Spleen (tissue), 11 donors: ENCODE results near the gene CPT1A. TPM values are rescaled to one million over a fixed set of nuclear protein-coding genes. Genes with fewer than 3 reads are reported as not detected.

Source experiments
- DNase-seq: peaks from one replicate; pipeline ENCODE4 v3.0.0-alpha.2; 2020
- H3K27ac ChIP-seq, 8 donors: fragments of 200-600 bp; sonication (generic) in 7 of 8; 1 replicate in 4 of 8; 2 replicates in 4 of 8; pipeline versions ENCODE4 v1.5.0 to v1.8.0; 2016 to 2021; ENCODE audit warnings: inconsistent platforms in 4 of 8, mild to moderate bottlenecking in 4 of 8, moderate library complexity in 1 of 8
- H3K27me3 ChIP-seq, 7 donors: fragments of 200-600 bp; sonication (generic) in 6 of 7; replicated peaks in 1 of 7; 1 replicate in 4 of 7; 2 replicates in 3 of 7; pipeline versions ENCODE4 v1.5.0 to v1.8.0; 2016 to 2021; ENCODE audit warnings: inconsistent platforms in 3 of 7, mild to moderate bottlenecking in 1 of 7
- H3K36me3 ChIP-seq, 6 donors: fragments of 200-600 bp; sonication (generic) in 5 of 6; 1 replicate in 4 of 6; 2 replicates in 2 of 6; pipeline versions ENCODE4 v1.5.0 to v1.8.0; 2016 to 2021; ENCODE audit warnings: inconsistent platforms in 2 of 6
- H3K4me1 ChIP-seq, 6 donors: fragments of 200-600 bp; sonication (generic) in 5 of 6; 1 replicate in 3 of 6; 2 replicates in 3 of 6; pipeline versions ENCODE4 v1.5.0 to v1.8.0; 2016 to 2021; ENCODE audit warnings: inconsistent platforms in 3 of 6
- H3K4me3 ChIP-seq, 8 donors: fragments of 200-600 bp; sonication (generic) in 7 of 8; 1 replicate in 4 of 8; 2 replicates in 4 of 8; pipeline versions ENCODE4 v1.5.0 to v1.8.0; 2016 to 2021; ENCODE audit warnings: inconsistent platforms in 4 of 8, mild to moderate bottlenecking in 4 of 8, moderate library complexity in 2 of 8
- H3K9me3 ChIP-seq, 8 donors: fragments of 200-600 bp; sonication (generic) in 7 of 8; 1 replicate in 4 of 8; 2 replicates in 4 of 8; pipeline versions ENCODE4 v1.5.0 to v1.8.0; 2016 to 2021; ENCODE audit warnings: inconsistent platforms in 4 of 8
- CTCF ChIP-seq, 11 experiments: fragments of 200-600 bp in 7 of 11; fragments of 450-650 bp in 4 of 11; sonication (generic) in 4 of 11; IDR thresholded peaks in 8 of 11; conservative IDR thresholded peaks in 3 of 11; 1 replicate in 7 of 11; 2 replicates in 4 of 11; pipeline versions ENCODE4 v1.4.0 to v1.8.0; 2016 to 2021; ENCODE audit warnings: antibody characterized with exemption in 11 of 11, inconsistent platforms in 4 of 11, mild to moderate bottlenecking in 1 of 11
- POLR2A ChIP-seq, 3 donors: fragments of 450-650 bp; IDR thresholded peaks; one replicate each; pipeline ENCODE4 v1.5.1; 2017; ENCODE audit warnings: antibody characterized with exemption in 3 of 3, mild to moderate bottlenecking in 1 of 3
- POLR2AphosphoS5 ChIP-seq, 3 donors: sonication (generic); formaldehyde crosslinking; IDR thresholded peaks; one replicate each; pipeline ENCODE4 v1.5.1; 2017; ENCODE audit warnings: antibody characterized with exemption in 3 of 3
- WGBS, 5 donors: extraction: QIAGEN DNeasy Blood & Tissue Kit in 3 of 5; methylation state at CpG; one replicate each; pipeline versions ENCODE4 v1.1.5 to v1.1.7; 2013 to 2018; 5-methylcytosine and 5-hydroxymethylcytosine counted together
- intact Hi-C: fragments of 100-400 bp; cut with DNase I; formaldehyde crosslinking; loops from one replicate; pipeline ENCODE4 v1.15.0; 2023; ENCODE audit warnings: low total_unique reads
- polyA plus RNA-seq, 3 donors: library from polyadenylated mRNA; stranded (reverse); fragments of 200-250 nt; gene quantifications; one replicate each; pipeline ENCODE4 v1.2.1, GENCODE V29; 2013
- total RNA-seq, 7 donors: library from RNA; depleted of rRNA in 3 of 7; stranded (reverse); fragments of >200 nt in 3 of 7; fragmentation: NEBNext Ultra II Directional in 4 of 7; extraction: Animal tissue kit (Norgen Biotek cat#: 25700) in 4 of 7; gene quantifications; one replicate each; pipeline versions ENCODE4 v1.1.0 to v1.2.1, GENCODE V29; 2016 to 2021
- donor health status: healthy with polysubstance abuse.
- donor health status: DM: no; HTN: no; CAD: no; lungs with moderate emphysema.
- donor health status: DM: no; HTN: no; CAD: no.
- donor health status: Bipolar disorder and iron deficiency.
- donor health status: healthy.
- donor health status: DM: no; HTN: no; CAD: no.
- donor health status: DM: yes; HTN: yes; CAD: no.

The CPT1A gene
- total and polyA plus RNA-seq, 10 donors: 6.7 to 118 (median 69.4) TPM

GRCh38 chr11:68835749-68836148, 6.0 kb downstream of the CPT1A start:
- peaks cover 37 to 96% (median 84%) of the 10 kb centered on the region in 6 donors for H3K4me1 ChIP-seq
- H3K9me3 ChIP-seq: no peaks in the 10 kb centered on the region
- H3K36me3 ChIP-seq: peaks cover 0 to 40% (median 0%) of the 10 kb centered on the region in 6 donors
- H3K27ac ChIP-seq: peak overlapping the region in 6 of 8 donors; percentile 22 to 98 (median 94)
- intact Hi-C loops: no loop called here
- DNase-seq: no peak
- no peak for TF ChIP-seq POLR2A (IDR thresholded peaks at IDR 0.05)
- no peak for TF ChIP-seq CTCF (IDR thresholded peaks at IDR 0.05 in 8 of 11, conservative IDR thresholded peaks at IDR 0.05 in 3 of 11)
- H3K27me3 ChIP-seq: no peaks in the 10 kb centered on the region
- 80 to 94% (median 92%) methylated on average over 4 of the region's 4 CpGs for WGBS, 5 donors
- no peak overlapping the region for H3K4me3 ChIP-seq

- 74 to 87% (median 79%) methylated on average over 5 of the region's 5 CpGs for WGBS, 5 donors
- H3K4me3 ChIP-seq: no peak overlapping the region
- no peaks in the 10 kb centered on the region for H3K27me3 ChIP-seq
- no peaks in the 10 kb centered on the region for H3K9me3 ChIP-seq
- peaks cover 36 to 96% (median 84%) of the 10 kb centered on the region in 6 donors for H3K4me1 ChIP-seq
- peak overlapping the region in 5 of 8 donors; percentile 22 to 98 (median 93) for H3K27ac ChIP-seq
- no peak for DNase-seq
- peaks cover 0 to 44% (median 0%) of the 10 kb centered on the region in 6 donors for H3K36me3 ChIP-seq
- TF ChIP-seq POLR2AphosphoS5 (IDR thresholded peaks at IDR 0.05) (no peak), CTCF (IDR thresholded peaks at IDR 0.05 in 8 of 11, conservative IDR thresholded peaks at IDR 0.05 in 3 of 11) (no peak), POLR2A (IDR thresholded peaks at IDR 0.05) (no peak)
- intact Hi-C loops: no loop called here
Measured at GRCh38 chr11:68835328-68835727, 6.4 kb downstream of the CPT1A start.

- Histone ChIP-seq H3K9me3 (no peaks in the 10 kb centered on the region), H3K36me3 (peaks cover 0 to 65% (median 0%) of the 10 kb centered on the region in 6 donors), H3K4me3 (no peak overlapping the region), H3K27me3 (no peaks in the 10 kb centered on the region), H3K4me1 (peaks cover 33 to 96% (median 85%) of the 10 kb centered on the region in 6 donors), H3K27ac (peak overlapping the region in 1 of 8 donors; percentile 98)
- intact Hi-C loops: no loop called here
- 74 to 94% (median 89%) methylated on average over 3 to 8 of the region's 8 CpGs for WGBS, 5 donors
- TF ChIP-seq CTCF (IDR thresholded peaks at IDR 0.05 in 8 of 11, conservative IDR thresholded peaks at IDR 0.05 in 3 of 11) (no peak), POLR2AphosphoS5 (IDR thresholded peaks at IDR 0.05) (no peak), POLR2A (IDR thresholded peaks at IDR 0.05) (no peak)
- DNase-seq: no peak
Measured at GRCh38 chr11:68832476-68833181, 9.1 kb downstream of the CPT1A start.

- DNase-seq: no peak
- Histone ChIP-seq H3K4me3 (no peak overlapping the region), H3K4me1 (peaks cover 21 to 94% (median 82%) of the 10 kb centered on the region in 6 donors), H3K9me3 (no peaks in the 10 kb centered on the region), H3K36me3 (peaks cover 0 to 60% (median 0%) of the 10 kb centered on the region in 6 donors), H3K27ac (peak overlapping the region in 1 of 8 donors; percentile 81), H3K27me3 (no peaks in the 10 kb centered on the region)
- WGBS, 5 donors: 85 to 93% (median 92%) methylated on average over 5 of the region's 5 CpGs
- intact Hi-C loops: no loop called here
- TF ChIP-seq CTCF (IDR thresholded peaks at IDR 0.05 in 8 of 11, conservative IDR thresholded peaks at IDR 0.05 in 3 of 11): no peak
- no peak for TF ChIP-seq POLR2A (IDR thresholded peaks at IDR 0.05)
- no peak for TF ChIP-seq POLR2AphosphoS5 (IDR thresholded peaks at IDR 0.05)
Measured at GRCh38 chr11:68831124-68831523, 10.6 kb downstream of the CPT1A start.
